MM.1S (cell line): ENCODE data around the gene SORCS2.

Source experiments
- DNase-seq: peaks from one replicate; pipeline ENCODE4 v3.0.0-alpha.2; 2015
- H2AFZ ChIP-seq: fragments of 300-600 bp; sonication (generic); 2 replicates; pipeline ENCODE4 v1.6.0; 2016; ENCODE audit warnings: antibody characterized with exemption, low read length
- H3F3A ChIP-seq: fragments of 300-600 bp; sonication (generic); 2 replicates; pipeline ENCODE4 v1.6.1; 2016; ENCODE audit warnings: mild to moderate bottlenecking, antibody characterized with exemption, low read length, moderate library complexity, mixed read lengths; ENCODE audit not compliant: insufficient read depth
- H3K27ac ChIP-seq: fragments of 300-600 bp; sonication (generic); 2 replicates; pipeline ENCODE4 v1.5.1; 2016; ENCODE audit warnings: mild to moderate bottlenecking, low read length
- H3K27me3 ChIP-seq: fragments of 300-600 bp; sonication (generic); replicated peaks from 2 replicates; pipeline ENCODE4 v1.6.0; 2016; ENCODE audit warnings: low read length; ENCODE audit not compliant: insufficient read depth
- H3K36me3 ChIP-seq: fragments of 300-600 bp; sonication (generic); replicated peaks from 2 replicates; pipeline ENCODE4 v1.6.1; 2016; ENCODE audit warnings: mild to moderate bottlenecking, low read length, mixed read lengths; ENCODE audit not compliant: insufficient read depth
- H3K4me1 ChIP-seq: fragments of 300-600 bp; sonication (generic); 2 replicates; pipeline ENCODE4 v1.6.1; 2016; ENCODE audit warnings: low read length, mixed read lengths
- H3K4me2 ChIP-seq: fragments of 300-600 bp; sonication (generic); 2 replicates; pipeline ENCODE4 v1.6.0; 2016; ENCODE audit warnings: low read depth, low read length
- H3K4me3 ChIP-seq: fragments of 300-600 bp; sonication (generic); 2 replicates; pipeline ENCODE4 v1.5.1; 2016; ENCODE audit warnings: low read length, mixed read lengths
- H3K79me2 ChIP-seq: fragments of 300-600 bp; sonication (generic); 2 replicates; pipeline ENCODE4 v1.6.1; 2016; ENCODE audit warnings: mixed run types, low read length, mixed read lengths
- H3K9ac ChIP-seq: fragments of 300-600 bp; sonication (generic); 2 replicates; pipeline ENCODE4 v1.6.1; 2016; ENCODE audit warnings: low read length, mixed read lengths
- H3K9me2 ChIP-seq: fragments of 300-600 bp; sonication (generic); replicated peaks from 2 replicates; pipeline ENCODE4 v1.6.1; 2016; ENCODE audit warnings: mild to moderate bottlenecking, low read length, mixed read lengths; ENCODE audit not compliant: insufficient read depth
- H3K9me3 ChIP-seq: fragments of 300-600 bp; sonication (generic); replicated peaks from 2 replicates; pipeline ENCODE4 v1.6.1; 2016; ENCODE audit warnings: mild to moderate bottlenecking, low read length, mixed read lengths; ENCODE audit not compliant: insufficient read depth
- H4K20me1 ChIP-seq: fragments of 300-600 bp; sonication (generic); 2 replicates; pipeline ENCODE4 v1.6.1; 2016; ENCODE audit warnings: mild to moderate bottlenecking, low read length, moderate library complexity, mixed read lengths; ENCODE audit not compliant: insufficient read depth
- CTCF ChIP-seq: fragments of 300-600 bp; sonication (generic); IDR thresholded peaks from 2 replicates; pipeline ENCODE4 v1.5.1; 2016; ENCODE audit warnings: antibody characterized with exemption, low read length, mixed read lengths
- EZH2 ChIP-seq: fragments of 300-600 bp; sonication (generic); optimal IDR thresholded peaks from 2 replicates; pipeline ENCODE3; 2017; ENCODE audit warnings: low read depth, mild to moderate bottlenecking, antibody characterized with exemption, low read length, mixed read lengths
- EZH2phosphoT487 ChIP-seq: fragments of 300-600 bp; sonication (generic); IDR thresholded peaks from 2 replicates; pipeline ENCODE4 v1.6.1; 2018; ENCODE audit warnings: antibody characterized with exemption, low read length

Gene SORCS2

GRCh38 chr4:7663075-7663541, 470.8 kb downstream of the SORCS2 start:
- H3K27me3 ChIP-seq: peaks cover 91% of the 10 kb centered on the region
- H3K4me1 ChIP-seq: no peaks in the 10 kb centered on the region
- H3F3A ChIP-seq: no peaks in the 10 kb centered on the region
- H3K9me3 ChIP-seq: no peaks in the 10 kb centered on the region
- no peak overlapping the region for H3K27ac ChIP-seq
- H3K4me2 ChIP-seq: no peak overlapping the region
- H3K79me2 ChIP-seq: no peaks in the 10 kb centered on the region
- TF ChIP-seq CTCF (no peak), EZH2phosphoT487 (no peak), EZH2 (no peak)
- no peak overlapping the region for H3K4me3 ChIP-seq
- no peak overlapping the region for H3K9ac ChIP-seq
- no peaks in the 10 kb centered on the region for H3K36me3 ChIP-seq
- no peak for DNase-seq
- H4K20me1 ChIP-seq: no peaks in the 10 kb centered on the region
- H3K9me2 ChIP-seq: no peaks in the 10 kb centered on the region
- no peak overlapping the region for H2AFZ ChIP-seq

- Histone ChIP-seq H3K36me3 (no peaks in the 10 kb centered on the region), H3K4me3 (no peak overlapping the region), H3K4me1 (no peaks in the 10 kb centered on the region), H4K20me1 (no peaks in the 10 kb centered on the region), H3K79me2 (no peaks in the 10 kb centered on the region), H3K4me2 (no peak overlapping the region), H3K27me3 (peaks cover 89% of the 10 kb centered on the region), H2AFZ (no peak overlapping the region), H3F3A (no peaks in the 10 kb centered on the region), H3K9me2 (no peaks in the 10 kb centered on the region), H3K27ac (no peak overlapping the region), H3K9me3 (no peaks in the 10 kb centered on the region), H3K9ac (no peak overlapping the region)
- DNase-seq: no peak
- TF ChIP-seq EZH2 (no peak), CTCF (no peak)
Observed at GRCh38 chr4:7664106-7664505, 471.8 kb downstream of the SORCS2 start.

- H3K27me3 ChIP-seq: peaks cover 89% of the 10 kb centered on the region
- no peaks in the 10 kb centered on the region for H3F3A ChIP-seq
- H2AFZ ChIP-seq: no peak overlapping the region
- TF ChIP-seq CTCF (no peak), EZH2phosphoT487 (no peak), EZH2 (no peak)
- H3K4me2 ChIP-seq: no peak overlapping the region
- no peak for DNase-seq
- no peaks in the 10 kb centered on the region for H3K9me2 ChIP-seq
- no peaks in the 10 kb centered on the region for H3K4me1 ChIP-seq
- no peak overlapping the region for H3K4me3 ChIP-seq
- no peak overlapping the region for H3K9ac ChIP-seq
- H4K20me1 ChIP-seq: no peaks in the 10 kb centered on the region
- no peaks in the 10 kb centered on the region for H3K36me3 ChIP-seq
- no peaks in the 10 kb centered on the region for H3K79me2 ChIP-seq
- H3K9me3 ChIP-seq: no peaks in the 10 kb centered on the region
- no peak overlapping the region for H3K27ac ChIP-seq
Observed at GRCh38 chr4:7665321-7665720, 473.0 kb downstream of the SORCS2 start.

- Histone ChIP-seq H2AFZ (no peak overlapping the region), H3K4me2 (no peak overlapping the region), H3F3A (no peaks in the 10 kb centered on the region), H3K9ac (no peak overlapping the region), H3K9me2 (no peaks in the 10 kb centered on the region), H3K4me3 (no peak overlapping the region), H3K9me3 (no peaks in the 10 kb centered on the region), H3K27ac (no peak overlapping the region), H3K79me2 (no peaks in the 10 kb centered on the region), H3K27me3 (peaks cover 89% of the 10 kb centered on the region), H3K36me3 (no peaks in the 10 kb centered on the region), H3K4me1 (no peaks in the 10 kb centered on the region), H4K20me1 (no peaks in the 10 kb centered on the region)
- TF ChIP-seq EZH2phosphoT487 (no peak), EZH2 (no peak), CTCF (no peak)
- DNase-seq: no peak
Observed at GRCh38 chr4:7666011-7666410, 473.7 kb downstream of the SORCS2 start.
